Activated CD8-positive, alpha-beta memory T cell treated with anti-CD3 and anti-CD28 coated beads, Interleukin-2, amount 50 U/mL, for 24 hours (primary cell): ENCODE measurements around the gene APBB2.

ENCODE experiments used
- DNase-seq: peaks from one replicate; pipeline ENCODE4 v3.0.0-alpha.2; 2020; ENCODE audit errors: extremely low read depth

APBB2 gene

DNA sequence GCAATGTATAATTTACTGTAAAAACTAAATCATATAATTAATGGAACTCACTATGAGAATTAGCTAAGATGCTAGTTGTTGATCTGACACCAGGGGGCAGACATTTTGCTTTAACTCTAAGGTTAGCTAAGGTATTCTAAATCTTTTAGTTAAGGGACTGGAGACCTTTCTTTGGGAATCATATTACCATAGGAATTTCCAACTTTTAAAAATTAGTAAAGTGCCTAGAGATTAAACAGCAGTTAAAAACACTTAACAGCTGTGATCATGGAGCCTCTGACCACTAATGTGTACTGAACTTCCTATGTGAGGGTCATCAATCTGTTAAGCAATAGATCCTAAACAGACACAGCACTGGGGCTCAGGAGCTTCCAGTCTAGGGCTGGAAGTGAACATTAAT lies 238.0 kb downstream of the APBB2 start:
- DNase-seq: no peak

DNA sequence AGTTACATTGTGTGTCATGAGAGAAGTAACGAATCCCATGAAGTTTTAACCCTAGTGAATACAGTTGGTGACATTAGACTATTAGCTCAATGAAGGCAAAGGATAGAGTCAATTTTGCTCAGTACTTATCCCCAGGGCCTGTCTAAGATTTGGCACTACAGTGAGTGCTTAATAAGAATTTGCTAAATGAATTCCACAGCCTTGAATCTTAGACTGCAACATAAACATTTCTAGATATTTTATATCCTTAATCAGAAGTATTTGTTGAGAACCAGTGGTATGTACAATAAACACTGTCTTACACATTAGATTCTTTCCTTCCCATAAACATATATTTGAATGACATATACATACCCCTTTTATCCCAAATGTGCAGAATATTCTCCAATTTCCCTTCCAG lies 241.6 kb downstream of the APBB2 start:
- no peak for DNase-seq

DNA sequence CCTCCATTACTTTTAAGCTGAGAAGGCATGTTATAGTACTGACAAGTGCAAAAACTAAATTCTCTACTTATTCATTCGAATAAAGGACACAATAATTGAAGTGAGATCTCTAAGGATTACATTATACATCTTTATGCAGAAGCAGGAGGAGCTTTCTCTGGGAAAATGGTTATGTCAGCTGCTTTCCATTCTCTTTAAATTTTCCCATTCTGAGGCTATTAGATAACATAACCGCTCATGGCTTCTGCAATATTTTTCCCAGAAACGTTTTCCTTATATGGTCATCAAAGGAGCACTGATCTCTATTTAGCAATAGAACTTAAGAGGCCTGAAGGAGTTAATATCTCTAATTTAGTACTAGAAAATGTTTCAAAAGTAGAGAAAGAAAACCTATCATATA lies 243.0 kb downstream of the APBB2 start:
- DNase-seq: no peak

DNA sequence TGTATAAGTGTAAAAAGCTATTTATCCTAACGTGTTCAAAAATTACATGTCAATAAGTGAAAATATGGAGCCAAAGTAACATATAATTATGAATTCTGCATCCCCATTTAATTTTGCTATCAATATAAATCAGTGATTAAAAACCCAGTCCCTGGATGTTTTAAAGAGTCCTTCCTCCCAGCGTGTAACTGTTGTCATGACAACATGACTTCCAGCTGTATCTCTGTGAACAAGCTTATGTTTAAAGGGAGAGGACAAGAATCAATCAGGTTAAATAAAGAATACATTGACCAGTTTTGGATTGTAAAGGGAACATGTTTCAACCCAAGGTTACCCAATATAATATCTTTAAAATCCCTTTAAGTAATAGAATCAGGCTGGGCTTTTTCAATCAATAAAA lies 244.8 kb downstream of the APBB2 start:
- DNase-seq: no peak

DNA sequence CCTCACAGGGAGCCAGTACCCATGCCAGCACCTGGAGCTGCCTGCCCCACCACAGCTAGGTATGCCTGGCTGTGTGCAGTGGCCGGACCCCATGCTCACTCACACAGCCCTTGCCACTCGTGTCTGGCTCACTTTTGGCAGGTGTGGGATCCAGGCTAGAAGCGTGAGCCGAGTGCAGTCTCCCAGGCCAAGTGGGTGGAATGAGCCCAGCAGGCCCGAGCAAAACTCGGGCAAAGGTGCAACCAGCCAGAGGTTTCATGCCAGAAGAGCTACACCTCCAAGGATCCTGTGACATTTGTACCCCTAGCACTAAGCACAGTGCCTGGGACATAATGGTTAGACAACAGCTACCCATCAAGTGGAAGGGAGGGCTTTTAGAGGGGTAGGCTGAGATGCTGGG lies 246.8 kb downstream of the APBB2 start:
- DNase-seq: no peak

DNA sequence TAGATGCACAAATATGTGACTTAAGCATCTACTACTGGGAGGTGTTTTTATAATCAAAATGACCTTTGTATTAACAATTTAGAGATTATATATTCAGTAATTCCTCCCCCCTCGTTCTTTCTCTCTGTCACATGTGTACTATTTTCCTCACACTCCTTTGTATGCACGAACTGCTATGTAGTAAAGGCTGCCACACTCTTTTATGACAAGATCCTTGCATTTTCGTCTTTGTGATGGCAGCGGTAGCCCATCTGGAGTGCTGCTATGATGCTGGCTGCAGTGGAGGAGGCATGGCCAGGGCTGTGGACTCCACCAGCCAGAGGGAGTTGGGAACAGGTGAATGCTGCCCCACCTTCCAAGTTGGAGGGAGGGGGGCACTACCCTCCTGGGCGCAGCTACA lies 248.3 kb downstream of the APBB2 start:
- no peak for DNase-seq

DNA sequence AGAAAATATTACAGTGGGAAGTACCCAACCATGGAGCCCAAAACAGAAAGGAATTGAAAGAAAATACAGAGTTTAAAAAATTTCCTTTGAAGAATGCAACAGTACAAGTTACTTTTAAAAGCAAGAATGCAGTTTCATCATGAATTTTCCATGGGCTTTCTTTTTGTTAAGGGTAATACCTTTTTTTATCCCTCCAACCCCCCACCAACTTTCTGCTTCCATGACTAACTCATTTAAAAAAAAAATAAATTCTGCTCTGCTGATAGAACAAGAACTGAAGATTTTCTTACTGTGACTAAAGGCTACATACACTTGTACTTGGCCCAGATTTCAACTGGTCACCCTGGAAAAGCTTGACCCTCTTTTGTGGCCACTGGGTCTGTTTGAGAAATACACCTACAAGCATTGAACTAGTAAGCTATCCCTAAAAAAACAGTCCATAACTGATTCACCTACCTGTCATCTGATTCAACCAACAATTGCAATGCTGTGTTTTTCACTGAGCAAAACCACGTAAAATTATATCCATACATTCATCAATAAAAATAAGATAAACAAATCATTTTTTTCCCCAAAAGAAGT lies 250.4 kb downstream of the APBB2 start:
- no peak for DNase-seq

DNA sequence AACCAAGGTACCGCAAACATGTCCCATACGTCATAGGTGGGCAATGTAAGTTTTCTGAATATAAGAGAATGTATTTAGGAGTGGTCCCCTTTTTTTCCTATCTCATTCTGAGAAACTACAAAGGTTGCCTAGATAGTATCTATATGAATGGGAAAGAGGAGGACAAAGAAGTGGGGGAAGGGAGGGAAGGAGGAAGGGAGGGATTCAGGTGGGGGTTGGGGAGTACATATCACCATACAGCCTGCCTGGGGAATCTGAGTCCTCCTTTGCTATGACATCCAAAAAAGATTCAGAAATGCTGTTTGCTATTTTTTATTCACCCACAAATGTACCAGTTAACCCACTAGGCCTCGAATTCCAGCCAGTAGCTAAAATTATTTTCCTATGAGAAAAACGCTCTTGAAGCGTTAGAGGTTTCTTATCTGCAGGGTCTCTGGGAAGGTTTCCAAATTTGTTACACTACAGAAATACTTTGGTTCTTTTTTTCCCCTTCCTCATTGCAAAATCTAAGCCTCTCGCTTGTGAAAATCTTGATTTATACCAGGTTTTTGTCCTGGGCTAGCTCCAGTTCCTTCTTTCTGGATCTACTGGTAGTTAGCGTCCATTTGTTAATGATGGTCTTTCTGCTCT lies 251.7 kb downstream of the APBB2 start:
- DNase-seq: no peak

DNA sequence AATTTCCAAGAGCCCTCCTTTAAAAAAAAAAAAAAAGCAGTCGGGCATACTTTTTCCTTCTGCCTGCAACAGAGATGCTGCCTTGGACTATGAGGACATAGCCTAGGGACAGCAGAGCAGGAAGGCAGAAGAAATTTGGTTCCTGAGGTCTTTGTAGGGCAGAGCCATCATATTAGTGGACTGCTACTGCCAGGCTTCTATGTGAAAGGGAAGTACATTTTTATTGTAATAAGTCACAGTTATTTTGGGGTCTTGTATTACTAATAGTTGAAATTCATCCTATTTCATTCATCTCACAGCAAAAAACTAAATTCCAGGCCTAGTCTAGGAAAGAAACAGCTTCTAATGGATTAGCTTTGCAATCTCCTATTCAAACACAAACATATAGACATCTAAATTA lies 253.4 kb downstream of the APBB2 start:
- DNase-seq: no peak

DNA sequence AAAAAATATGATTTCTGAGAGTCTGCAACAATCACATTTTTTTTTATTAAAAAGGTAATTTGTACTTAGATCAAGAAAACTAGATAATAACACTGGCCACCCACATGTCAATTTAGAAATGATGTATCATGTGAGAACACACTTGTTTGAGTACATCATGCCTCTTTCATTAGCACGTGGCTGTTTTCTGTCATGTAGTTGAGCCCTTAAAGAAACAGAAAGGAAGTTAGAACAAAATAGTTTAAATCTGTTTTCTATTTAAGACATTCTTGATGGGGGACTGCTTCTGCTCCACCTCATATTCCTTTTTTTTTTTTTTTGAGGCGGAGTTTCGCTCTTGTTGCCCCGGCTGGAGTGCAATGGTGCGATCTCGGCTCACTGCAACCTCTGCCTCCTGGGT lies 257.1 kb downstream of the APBB2 start:
- DNase-seq: no peak

DNA sequence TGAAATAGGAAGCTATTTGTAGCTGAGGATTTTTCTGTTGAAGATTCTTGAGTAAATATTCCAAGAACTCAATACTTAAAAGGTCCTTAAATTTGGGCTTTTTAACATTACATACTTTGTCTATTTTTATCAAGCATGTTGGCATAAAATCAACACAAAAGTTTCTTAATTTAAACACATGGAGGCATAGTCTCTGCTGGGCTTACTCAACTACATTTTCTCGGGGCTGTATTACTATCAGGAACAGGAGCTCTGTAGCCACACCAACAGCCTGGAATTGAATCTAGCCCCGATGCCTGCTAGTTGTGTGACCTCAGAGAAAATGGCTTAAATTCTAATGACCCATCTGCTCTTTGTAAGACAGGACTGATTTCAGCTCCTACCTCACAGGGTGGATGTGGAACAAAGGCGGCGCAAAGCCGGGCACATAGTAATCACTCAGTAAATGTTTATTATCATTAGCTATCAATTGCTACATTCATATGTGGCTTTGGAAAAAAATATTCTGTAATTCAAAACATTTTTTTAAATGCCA lies 257.6 kb downstream of the APBB2 start:
- DNase-seq: no peak

DNA sequence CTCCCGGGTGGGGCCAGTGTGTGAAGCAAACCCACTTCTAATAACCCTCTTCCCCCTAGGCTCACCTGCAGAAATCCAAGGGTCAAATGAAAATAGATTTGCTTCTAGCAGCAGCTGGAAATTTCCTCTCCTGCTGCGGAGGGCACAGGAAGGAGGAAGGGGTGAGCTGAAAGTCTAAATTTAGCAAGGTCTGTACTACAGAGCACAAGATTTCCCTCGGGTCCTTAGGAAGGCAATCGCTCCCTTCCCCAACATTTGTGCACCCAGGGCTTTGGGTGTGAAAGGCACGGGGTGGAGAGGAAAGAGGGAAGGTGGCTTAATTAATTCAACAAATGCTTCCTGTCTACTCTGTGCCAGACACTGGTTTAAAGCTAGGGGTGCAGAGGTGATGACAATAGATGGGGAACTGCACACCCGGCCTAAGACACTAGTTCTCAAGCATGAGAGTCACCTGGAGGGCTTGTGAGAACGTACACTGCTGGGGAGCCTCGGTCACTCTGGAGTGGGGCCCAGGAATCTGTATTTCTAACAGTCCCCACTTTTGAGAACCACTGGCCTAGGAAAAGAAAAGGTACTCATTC lies 260.2 kb downstream of the APBB2 start:
- DNase-seq: no peak

DNA sequence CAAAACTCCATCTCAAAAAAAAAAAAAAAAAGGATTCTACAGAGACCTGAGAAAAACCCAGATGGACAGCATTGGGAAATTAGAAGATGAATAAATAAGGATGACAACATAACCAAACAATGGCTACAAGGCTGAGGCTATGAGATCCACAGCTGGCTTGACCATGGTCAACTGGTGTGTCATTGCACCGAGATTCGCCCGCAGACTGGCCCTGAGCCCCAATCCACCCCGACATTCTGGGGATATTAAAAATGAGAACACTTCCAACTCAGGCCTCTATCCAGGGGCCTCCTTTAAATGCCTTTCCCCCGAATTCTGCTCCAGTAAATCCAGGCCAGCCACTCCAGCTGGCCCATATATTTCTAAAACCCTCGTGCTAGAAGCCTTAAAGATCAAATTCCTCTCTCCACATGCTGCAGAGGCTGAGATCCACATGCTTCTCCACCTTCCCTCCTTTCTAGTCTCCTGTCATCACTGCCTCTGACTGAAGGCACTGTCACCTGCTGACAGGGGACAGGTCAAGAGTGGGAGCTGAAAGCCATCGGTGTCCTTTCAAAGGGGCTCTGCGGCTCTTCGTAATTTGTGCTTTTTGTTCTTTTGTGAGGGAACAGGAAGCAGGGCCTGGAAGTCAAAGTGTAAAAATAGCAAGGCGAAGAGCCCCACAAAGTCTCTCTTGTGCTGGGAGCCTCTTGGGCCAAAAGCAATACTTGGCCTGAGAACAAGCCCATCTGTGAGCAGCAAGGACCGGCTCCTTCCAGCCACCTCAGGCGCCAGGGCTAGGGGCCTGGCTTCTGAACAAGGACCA lies 260.9 kb downstream of the APBB2 start:
- no peak for DNase-seq

DNA sequence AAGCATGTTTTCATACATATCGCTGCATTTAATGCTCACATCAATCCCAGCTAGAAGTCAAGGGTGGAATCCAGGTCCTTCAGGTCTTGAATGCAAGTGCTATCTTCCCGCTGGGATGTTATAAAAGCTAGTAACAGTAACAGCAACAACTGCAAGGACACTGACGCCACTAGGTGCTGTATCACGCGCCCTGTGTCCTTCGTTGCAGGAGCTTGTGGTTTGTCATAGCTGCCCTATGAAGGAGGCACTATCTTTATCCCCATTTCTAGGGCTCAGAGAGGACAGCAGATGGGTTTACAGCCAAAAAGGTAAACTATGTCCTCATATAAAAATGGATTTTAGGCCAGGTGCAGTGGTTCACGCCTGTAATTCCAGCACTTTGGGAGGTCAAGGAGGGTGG lies 261.7 kb downstream of the APBB2 start:
- DNase-seq: no peak

DNA sequence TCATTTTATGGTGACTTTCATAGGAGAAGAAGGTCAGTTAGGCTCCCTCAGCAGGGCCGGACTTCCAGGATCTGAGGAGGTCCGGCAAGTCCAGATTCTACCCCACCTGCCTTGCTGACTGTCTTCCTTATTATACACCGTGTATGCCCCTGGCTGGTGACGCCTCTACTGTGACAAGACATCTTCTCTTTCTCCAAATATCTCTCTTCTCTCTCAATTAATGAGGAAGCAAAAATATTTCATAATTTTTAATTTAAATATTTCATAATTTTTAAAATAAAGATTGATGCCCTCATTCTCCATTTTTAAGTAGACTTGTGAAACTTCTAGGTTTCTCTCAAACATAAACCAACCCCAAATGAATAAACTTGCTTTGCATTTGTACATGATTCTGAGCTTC lies 262.1 kb downstream of the APBB2 start:
- DNase-seq: no peak

DNA sequence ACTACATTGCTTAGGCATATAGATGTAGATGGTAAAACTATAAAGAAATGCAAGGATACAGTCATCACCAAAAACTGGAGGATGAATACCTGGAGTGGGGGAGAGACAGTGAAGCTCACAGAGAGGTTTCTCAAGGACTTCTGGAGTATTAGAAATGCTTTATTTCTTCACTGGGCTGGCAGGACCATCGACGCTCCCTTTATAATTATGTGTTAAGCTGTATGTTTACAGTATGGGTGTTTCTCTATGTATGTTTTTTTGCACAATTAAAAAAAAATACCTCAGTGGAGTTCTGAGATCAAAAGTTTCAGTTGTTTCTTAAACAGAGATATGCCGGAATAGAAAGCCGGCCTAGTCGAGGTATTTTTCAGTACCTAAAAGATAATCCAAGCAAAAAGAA lies 263.3 kb downstream of the APBB2 start:
- no peak for DNase-seq

DNA sequence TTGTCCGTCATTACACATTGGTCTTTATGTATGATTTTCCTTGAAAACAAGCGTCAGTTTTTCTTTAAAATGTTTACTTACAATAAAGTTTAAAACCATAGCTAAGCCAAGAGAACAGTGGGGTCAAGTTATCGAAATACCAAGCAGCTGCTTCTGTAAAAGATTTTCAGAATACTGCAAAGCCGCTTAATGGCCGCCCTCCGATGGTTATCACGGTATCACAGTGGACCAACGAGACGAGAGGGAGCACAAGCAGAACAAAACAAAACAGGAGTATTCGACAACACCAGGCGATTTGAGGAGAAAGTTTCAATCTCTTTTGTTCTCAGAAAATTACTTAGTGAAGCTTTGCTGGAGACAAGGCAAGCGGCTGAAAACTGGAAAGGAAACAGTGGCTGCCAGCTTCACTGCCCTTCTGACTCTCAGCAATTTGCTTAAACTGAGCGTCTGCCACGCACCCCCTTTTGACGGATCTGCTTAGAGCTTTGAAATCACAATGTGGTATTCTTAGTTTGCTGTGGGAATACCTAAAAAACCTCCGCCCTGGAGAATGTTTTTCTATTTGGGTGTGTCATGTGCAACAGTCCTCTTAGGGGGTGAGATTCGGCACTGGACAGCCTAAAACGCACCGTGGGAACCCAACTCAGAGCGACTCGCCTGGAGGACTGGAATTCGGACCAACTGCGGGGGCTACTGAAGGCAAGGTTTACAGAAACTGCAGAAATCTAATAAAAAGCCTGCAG lies 264.8 kb downstream of the APBB2 start:
- no peak for DNase-seq

DNA sequence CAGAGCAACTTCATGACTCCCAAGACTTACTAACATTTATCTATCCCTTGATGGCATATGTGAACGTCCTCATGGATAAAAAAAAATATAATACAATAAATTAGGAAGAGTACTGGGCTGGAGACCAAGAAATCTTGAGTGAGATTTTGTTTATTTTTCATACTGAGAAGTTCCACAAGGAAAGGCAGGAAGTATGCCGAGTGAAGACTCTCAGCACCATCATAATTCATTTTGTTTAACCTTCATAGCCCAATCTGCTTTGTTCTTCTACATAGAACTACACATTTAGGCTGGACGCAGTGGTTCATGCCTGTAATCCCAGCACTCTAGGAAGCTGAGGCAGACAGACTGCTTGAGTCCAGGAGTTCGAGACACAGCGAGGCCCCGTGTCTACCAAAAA lies 266.3 kb downstream of the APBB2 start:
- DNase-seq: no peak

DNA sequence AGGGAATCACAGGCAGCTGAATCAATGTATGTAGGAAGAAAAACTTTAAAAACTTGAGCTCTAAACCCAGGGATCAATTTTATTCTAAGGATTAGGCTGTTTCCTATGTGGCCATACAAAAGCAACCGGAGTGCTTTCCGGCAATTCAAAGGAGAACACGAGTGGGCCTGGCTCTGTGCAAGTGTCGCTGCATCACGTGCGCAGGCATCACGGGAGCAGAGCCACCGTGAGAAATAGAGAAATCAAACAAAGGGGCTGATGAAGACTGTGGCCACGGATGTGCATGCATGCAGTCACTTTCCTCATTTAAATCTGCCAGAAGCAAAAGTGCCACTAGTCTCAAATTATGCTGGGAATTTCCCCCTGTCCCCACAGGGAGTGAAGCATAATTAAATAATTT lies 267.7 kb downstream of the APBB2 start:
- no peak for DNase-seq

DNA sequence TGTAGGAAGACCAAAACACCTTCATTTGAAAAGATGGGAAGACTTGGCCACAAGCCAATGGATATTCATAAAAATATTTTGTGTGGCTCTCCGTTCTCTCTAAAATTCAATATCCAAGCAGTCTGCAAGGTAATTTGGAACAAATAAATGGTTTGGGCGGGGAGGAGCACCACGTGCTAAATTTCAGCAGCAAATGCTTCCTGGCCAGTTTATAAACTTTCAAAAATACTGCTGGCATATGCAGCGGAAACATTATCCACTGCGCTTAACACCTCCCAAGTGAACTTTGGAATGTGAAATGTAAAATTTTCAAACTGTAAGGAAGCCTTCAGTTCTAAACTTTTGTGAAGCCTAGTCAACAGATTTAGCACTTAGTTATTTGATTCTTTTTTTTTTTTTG lies 273.6 kb downstream of the APBB2 start:
- DNase-seq: no peak

DNA sequence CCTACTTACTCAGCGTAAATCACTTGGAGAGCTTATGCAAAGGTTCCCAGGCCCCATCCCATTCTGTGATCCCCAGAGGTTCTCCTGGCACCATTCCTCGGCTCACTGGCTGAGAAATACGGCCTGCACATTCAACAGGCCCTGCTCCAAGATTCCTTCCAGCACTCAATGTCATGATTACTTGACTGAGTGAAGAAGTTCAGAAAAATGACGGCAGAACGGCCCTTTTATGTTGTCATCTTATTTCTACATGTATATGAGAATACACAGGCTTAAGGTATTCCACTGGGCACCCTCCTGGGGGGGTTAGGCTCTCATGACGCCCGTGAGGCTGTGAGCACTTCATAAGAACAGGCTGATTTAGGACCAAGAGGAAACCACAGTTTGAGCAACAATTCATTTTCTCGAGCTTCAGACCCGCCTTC lies 274.0 kb downstream of the APBB2 start:
- DNase-seq: no peak

DNA sequence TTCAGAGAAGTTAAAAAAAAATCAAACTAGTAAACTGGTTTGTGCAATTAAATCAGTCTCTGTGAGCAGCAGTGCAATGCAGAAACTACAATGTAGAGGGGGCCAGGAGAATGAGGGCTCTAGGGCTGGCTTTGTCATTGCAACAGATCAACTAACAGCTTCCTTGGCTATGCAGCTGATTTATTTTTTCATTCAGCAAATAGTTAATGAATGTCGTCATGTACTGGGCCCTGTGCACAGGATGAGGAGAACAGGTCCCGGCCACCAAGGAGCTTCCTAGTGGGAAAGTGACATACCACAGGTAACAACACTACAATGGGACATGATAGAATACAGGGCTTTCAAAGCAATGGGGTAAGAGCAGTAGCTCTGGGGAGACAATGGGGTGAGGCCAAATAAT lies 274.5 kb downstream of the APBB2 start:
- no peak for DNase-seq
